HCT116 (cell line): Measurements from ENCODE around the gene ACOT12. TPM values are rescaled to one million over a fixed set of nuclear protein-coding genes. Genes with fewer than 3 reads are reported as not detected.

Experiments
- ATAC-seq: fragments of 200-7000 bp; cut with Tn5 transposase; 2 replicates; pipeline ENCODE4 v1.9.1; 2020; ENCODE audit warnings: mild to moderate bottlenecking, moderate library complexity
- BruUV-seq: library from RNA; stranded (reverse); fragments of 400-500 nt; replicated peaks from 2 replicates; lab custom pipeline; 2021; lab: Mats Ljungman, UMichigan
- CTCF ChIA-PET: fragments of 300-600 bp; sonication (Branson Sonifier 250); formaldehyde crosslinking; loops from one replicate; lab custom pipeline; 2021; ENCODE audit warnings: antibody characterized with exemption; lab: Charles Lee
- POLR2A ChIA-PET: fragments of 300-600, 350-600 bp; sonication (Branson Sonifier 250); formaldehyde crosslinking; loops from one replicate; lab custom pipeline; 2021; ENCODE audit warnings: antibody characterized with exemption; lab: Charles Lee
- RAD21 ChIA-PET, 2 experiments: fragments of 300-600 bp; sonication (Branson Sonifier 250); formaldehyde crosslinking; loops; one replicate each; lab custom pipeline; 2023; ENCODE audit warnings: low total read pairs in 2 of 2; ENCODE audit not compliant: uncharacterized antibody in 2 of 2, unreplicated experiment in 2 of 2, low non-redundant PET in 1 of 2; lab: Charles Lee
- DNase-seq: peaks from one replicate; pipeline ENCODE4 v3.0.0-alpha.2; 2010; ENCODE audit warnings: low read depth, low spot score
- H2AFZ ChIP-seq: fragments of 200-600 bp; shearing (Covaris generic), sonication (generic); 2 replicates; pipeline ENCODE4 v1.6.1; 2017; ENCODE audit warnings: low read depth, mixed run types, mixed read lengths, antibody characterized with exemption, low read length; ENCODE audit not compliant: poor library complexity, severe bottlenecking
- H3K27ac ChIP-seq: 2 replicates; pipeline ENCODE4 v1.5.1; 2012; ENCODE audit warnings: low read depth, low read length
- H3K27me3 ChIP-seq: fragments of 200-600 bp; sonication (generic); 2 replicates; pipeline ENCODE4 v1.6.1; 2016; ENCODE audit warnings: mixed run types, low read length, mixed read lengths; ENCODE audit not compliant: insufficient read depth
- H3K36me3 ChIP-seq, 2 experiments: fragments of 200-500 bp in 1 of 2; fragments of 200-600 bp in 1 of 2; sonication (Bioruptor generic) in 1 of 2; sonication (generic) in 1 of 2; 2 replicates each; pipeline versions ENCODE4 v1.5.1 to v1.6.1; 2014 to 2016; ENCODE audit warnings: low read length in 2 of 2, inconsistent platforms in 1 of 2, mixed read lengths in 1 of 2, mixed run types in 1 of 2; ENCODE audit not compliant: insufficient read depth in 2 of 2, control insufficient read depth in 1 of 2
- H3K4me1 ChIP-seq, 2 experiments: fragments of 200-600 bp in 1 of 2; sonication (generic) in 1 of 2; 2 replicates each; pipeline versions ENCODE4 v1.5.1 to v1.6.1; 2012 to 2017; ENCODE audit warnings: low read length in 2 of 2, inconsistent platforms in 1 of 2, mild to moderate bottlenecking in 1 of 2, mixed read lengths in 1 of 2, mixed run types in 1 of 2, moderate library complexity in 1 of 2; ENCODE audit not compliant: insufficient read depth in 2 of 2, control insufficient read depth in 1 of 2
- H3K4me2 ChIP-seq: fragments of 200-600 bp; sonication (generic); 2 replicates; pipeline ENCODE4 v1.6.1; 2017; ENCODE audit warnings: mixed run types, low read length, mixed read lengths
- H3K4me3 ChIP-seq, 2 experiments: fragments of 200-600 bp in 1 of 2; sonication (generic) in 1 of 2; replicated peaks in 1 of 2; 2 replicates each; pipeline ENCODE4 v1.5.1; 2011 to 2016; ENCODE audit warnings: low read length in 2 of 2, control low read depth in 1 of 2, low read depth in 1 of 2, mild to moderate bottlenecking in 1 of 2, mixed read lengths in 1 of 2, mixed run types in 1 of 2
- H3K79me2 ChIP-seq: fragments of 200-600 bp; sonication (generic); 2 replicates; pipeline ENCODE4 v1.6.1; 2017; ENCODE audit warnings: mild to moderate bottlenecking, mixed run types, low read length, moderate library complexity, mixed read lengths; ENCODE audit not compliant: insufficient read depth
- H3K9ac ChIP-seq: fragments of 200-600 bp; sonication (generic); 2 replicates; pipeline ENCODE4 v1.6.1; 2016; ENCODE audit warnings: low read length, mixed read lengths
- H3K9me2 ChIP-seq: fragments of 200-600 bp; sonication (generic), shearing (Covaris generic); 2 replicates; pipeline ENCODE4 v1.6.1; 2017; ENCODE audit warnings: mixed run types, mild to moderate bottlenecking, moderate library complexity; ENCODE audit not compliant: insufficient read depth
- H3K9me3 ChIP-seq, 2 experiments: fragments of 200-500 bp in 1 of 2; fragments of 200-600 bp in 1 of 2; sonication (Bioruptor generic) in 1 of 2; sonication (generic) in 1 of 2; 2 replicates each; pipeline ENCODE4 v1.6.1; 2014 to 2017; ENCODE audit warnings: low read length in 2 of 2, mixed read lengths in 2 of 2, inconsistent platforms in 1 of 2, low read depth in 1 of 2, mild to moderate bottlenecking in 1 of 2, mixed run types in 1 of 2, moderate library complexity in 1 of 2; ENCODE audit not compliant: control insufficient read depth in 1 of 2, insufficient read depth in 1 of 2
- H4K20me1 ChIP-seq: fragments of 200-600 bp; sonication (generic), shearing (Covaris generic); 2 replicates; pipeline ENCODE4 v1.6.1; 2017; ENCODE audit warnings: mixed run types, mild to moderate bottlenecking, moderate library complexity; ENCODE audit not compliant: insufficient read depth
- CBX3 ChIP-seq: IDR thresholded peaks from 2 replicates; pipeline ENCODE4 v1.6.1; 2012; ENCODE audit warnings: low read depth
- CEBPB ChIP-seq: IDR thresholded peaks from 2 replicates; pipeline ENCODE4 v1.6.1; 2012; ENCODE audit warnings: low read depth
- EZH2 ChIP-seq: fragments of 200-600 bp; sonication (generic); IDR thresholded peaks from 2 replicates; pipeline ENCODE4 v1.6.1; 2017; ENCODE audit warnings: antibody characterized with exemption, mixed run types
- EZH2phosphoT487 ChIP-seq: fragments of 200-600 bp; IDR thresholded peaks from 2 replicates; pipeline ENCODE4 v1.6.1; 2018; ENCODE audit warnings: antibody characterized with exemption, borderline replicate concordance
- FOSL1 ChIP-seq: IDR thresholded peaks from 2 replicates; pipeline ENCODE4 v1.6.1; 2012; ENCODE audit warnings: low read depth
- JUND ChIP-seq: IDR thresholded peaks from 2 replicates; pipeline ENCODE4 v1.6.1; 2012
- POLR2A ChIP-seq: IDR thresholded peaks from 2 replicates; pipeline ENCODE4 v1.7.0; 2011; ENCODE audit warnings: borderline replicate concordance; ENCODE audit not compliant: insufficient read depth, insufficient read length; ENCODE audit errors: extremely low read depth
- SIN3A ChIP-seq: IDR thresholded peaks from 2 replicates; pipeline ENCODE4 v1.6.1; 2012; ENCODE audit warnings: low read depth
- SP1 ChIP-seq: IDR thresholded peaks from 2 replicates; pipeline ENCODE4 v1.6.1; 2012; ENCODE audit warnings: low read depth
- TCF7L2 ChIP-seq: IDR thresholded peaks from 2 replicates; pipeline ENCODE4 v1.7.0; 2011; ENCODE audit warnings: borderline replicate concordance, inconsistent platforms; ENCODE audit not compliant: insufficient read depth, insufficient read length; ENCODE audit errors: extremely low read depth
- YY1 ChIP-seq: IDR thresholded peaks from 2 replicates; pipeline ENCODE4 v1.6.1; 2011; ENCODE audit warnings: low read length, low read depth, moderate library complexity, mild to moderate bottlenecking; ENCODE audit not compliant: insufficient replicate concordance; ENCODE audit errors: extremely low read depth
- ZNF274 ChIP-seq: fragments of 200-500 bp; sonication (Bioruptor generic); IDR thresholded peaks from 2 replicates; pipeline ENCODE4 v1.6.1; 2014; ENCODE audit warnings: mild to moderate bottlenecking, low read depth, low read length, inconsistent platforms
- intact Hi-C: fragments of 100-400 bp; cut with micrococcal nuclease; formaldehyde crosslinking; loops from 2 replicates; pipeline ENCODE4 v1.10.0; 2022
- total RNA-seq: library from RNA; stranded (reverse); gene quantifications from one replicate; pipeline ENCODE4 v1.2.1, GENCODE V29; 2021; ENCODE audit not compliant: unreplicated experiment
- TF ChIP-seq, protein P1 (sequence below), 3 experiments: fragments of 200-600 bp in 1 of 3; sonication (generic) in 1 of 3; IDR thresholded peaks in 2 of 3; conservative IDR thresholded peaks in 1 of 3; 2 replicates each; pipeline ENCODE4 v1.5.1; 2012 to 2017; ENCODE audit warnings: low read depth in 2 of 3, low read length in 2 of 3, antibody characterized with exemption in 1 of 3, borderline replicate concordance in 1 of 3, control low read depth in 1 of 3, mild to moderate bottlenecking in 1 of 3, mixed read lengths in 1 of 3, mixed run types in 1 of 3, moderate library complexity in 1 of 3; ENCODE audit not compliant: insufficient read depth in 1 of 3
- TF ChIP-seq, protein P2 (sequence below): IDR thresholded peaks from 2 replicates; pipeline ENCODE4 v1.6.1; 2012
- TF ChIP-seq, protein P3 (sequence below): IDR thresholded peaks from 2 replicates; pipeline ENCODE4 v1.6.1; 2012
- TF ChIP-seq, protein P4 (sequence below): IDR thresholded peaks from 2 replicates; pipeline ENCODE4 v1.6.1; 2012; ENCODE audit warnings: low read depth
- TF ChIP-seq, protein P5 (sequence below): IDR thresholded peaks from 2 replicates; pipeline ENCODE4 v1.6.1; 2011; ENCODE audit warnings: mild to moderate bottlenecking, low read length, moderate library complexity; ENCODE audit not compliant: insufficient replicate concordance; ENCODE audit errors: extremely low read depth

ACOT12 gene
- total RNA-seq, 1 experiment from 2014 or later, result not detected

DNA sequence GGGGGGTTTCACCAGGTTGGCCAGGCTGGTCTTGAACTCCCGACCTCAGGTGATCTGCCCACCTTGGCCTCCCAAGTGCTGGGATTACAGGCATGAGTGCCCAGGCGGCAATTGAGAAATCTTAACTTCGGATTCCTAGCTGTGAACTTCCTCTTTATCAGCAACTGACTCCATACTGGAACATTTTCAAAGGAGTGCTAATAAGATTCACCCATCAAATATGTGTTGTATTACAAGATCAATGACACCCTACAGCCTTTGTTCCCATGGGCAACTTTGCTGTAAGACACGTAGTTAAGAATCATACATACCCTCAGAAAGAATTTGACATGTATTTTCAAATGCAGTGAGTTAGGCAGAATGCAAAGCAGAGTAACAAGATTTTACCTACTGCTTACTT is 23.1 kb upstream of the ACOT12 start:
- intact Hi-C loops, result no loop called here
- CTCF ChIA-PET, result no interaction called here
- Histone ChIP-seq H3K27ac (no peak overlapping the region), H3K9ac (no peak overlapping the region), H3K4me1 (peaks cover 0 to 34% of the 10 kb centered on the region in 2 experiments; a peak in 2 of 4 replicates), H4K20me1 (no peaks in the 10 kb centered on the region), H3K27me3 (no peaks in the 10 kb centered on the region), H3K4me3 (no peak overlapping the region), H2AFZ (no peak overlapping the region), H3K36me3 (no peaks in the 10 kb centered on the region), H3K9me3 (no peaks in the 10 kb centered on the region), H3K79me2 (no peaks in the 10 kb centered on the region), H3K9me2 (no peaks in the 10 kb centered on the region), H3K4me2 (no peak overlapping the region; the same call in 1 of the 2 replicates)
- RAD21 ChIA-PET, result no interaction called here
- TF ChIP-seq, protein P1, sequence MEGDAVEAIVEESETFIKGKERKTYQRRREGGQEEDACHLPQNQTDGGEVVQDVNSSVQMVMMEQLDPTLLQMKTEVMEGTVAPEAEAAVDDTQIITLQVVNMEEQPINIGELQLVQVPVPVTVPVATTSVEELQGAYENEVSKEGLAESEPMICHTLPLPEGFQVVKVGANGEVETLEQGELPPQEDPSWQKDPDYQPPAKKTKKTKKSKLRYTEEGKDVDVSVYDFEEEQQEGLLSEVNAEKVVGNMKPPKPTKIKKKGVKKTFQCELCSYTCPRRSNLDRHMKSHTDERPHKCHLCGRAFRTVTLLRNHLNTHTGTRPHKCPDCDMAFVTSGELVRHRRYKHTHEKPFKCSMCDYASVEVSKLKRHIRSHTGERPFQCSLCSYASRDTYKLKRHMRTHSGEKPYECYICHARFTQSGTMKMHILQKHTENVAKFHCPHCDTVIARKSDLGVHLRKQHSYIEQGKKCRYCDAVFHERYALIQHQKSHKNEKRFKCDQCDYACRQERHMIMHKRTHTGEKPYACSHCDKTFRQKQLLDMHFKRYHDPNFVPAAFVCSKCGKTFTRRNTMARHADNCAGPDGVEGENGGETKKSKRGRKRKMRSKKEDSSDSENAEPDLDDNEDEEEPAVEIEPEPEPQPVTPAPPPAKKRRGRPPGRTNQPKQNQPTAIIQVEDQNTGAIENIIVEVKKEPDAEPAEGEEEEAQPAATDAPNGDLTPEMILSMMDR (IDR thresholded peaks at IDR 0.05 in 2 of 3, conservative IDR thresholded peaks at IDR 0.05 in 1 of 3; ENCODE audit: borderline replicate concordance in 1 of 3, insufficient read depth in 1 of 3, low read depth in 2 of 3, low read length in 2 of 3), result no peak
- TF ChIP-seq POLR2A (no peak), YY1 (no peak), SIN3A (no peak), EZH2phosphoT487 (no peak), FOSL1 (peak; percentile 41; the same call in 1 of the 2 replicates), EZH2 (no peak), ZNF274 (no peak), CEBPB (peak; percentile 59; the same call in 1 of the 2 replicates), SP1 (peak; percentile 59), CBX3 (no peak), JUND (peak; percentile 38; the same call in 1 of the 2 replicates), TCF7L2 (no peak)
- TF ChIP-seq, protein P2, sequence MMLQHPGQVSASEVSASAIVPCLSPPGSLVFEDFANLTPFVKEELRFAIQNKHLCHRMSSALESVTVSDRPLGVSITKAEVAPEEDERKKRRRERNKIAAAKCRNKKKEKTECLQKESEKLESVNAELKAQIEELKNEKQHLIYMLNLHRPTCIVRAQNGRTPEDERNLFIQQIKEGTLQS, result no peak
- TF ChIP-seq, protein P3, sequence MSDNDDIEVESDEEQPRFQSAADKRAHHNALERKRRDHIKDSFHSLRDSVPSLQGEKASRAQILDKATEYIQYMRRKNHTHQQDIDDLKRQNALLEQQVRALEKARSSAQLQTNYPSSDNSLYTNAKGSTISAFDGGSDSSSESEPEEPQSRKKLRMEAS, result no peak
- TF ChIP-seq, protein P4, sequence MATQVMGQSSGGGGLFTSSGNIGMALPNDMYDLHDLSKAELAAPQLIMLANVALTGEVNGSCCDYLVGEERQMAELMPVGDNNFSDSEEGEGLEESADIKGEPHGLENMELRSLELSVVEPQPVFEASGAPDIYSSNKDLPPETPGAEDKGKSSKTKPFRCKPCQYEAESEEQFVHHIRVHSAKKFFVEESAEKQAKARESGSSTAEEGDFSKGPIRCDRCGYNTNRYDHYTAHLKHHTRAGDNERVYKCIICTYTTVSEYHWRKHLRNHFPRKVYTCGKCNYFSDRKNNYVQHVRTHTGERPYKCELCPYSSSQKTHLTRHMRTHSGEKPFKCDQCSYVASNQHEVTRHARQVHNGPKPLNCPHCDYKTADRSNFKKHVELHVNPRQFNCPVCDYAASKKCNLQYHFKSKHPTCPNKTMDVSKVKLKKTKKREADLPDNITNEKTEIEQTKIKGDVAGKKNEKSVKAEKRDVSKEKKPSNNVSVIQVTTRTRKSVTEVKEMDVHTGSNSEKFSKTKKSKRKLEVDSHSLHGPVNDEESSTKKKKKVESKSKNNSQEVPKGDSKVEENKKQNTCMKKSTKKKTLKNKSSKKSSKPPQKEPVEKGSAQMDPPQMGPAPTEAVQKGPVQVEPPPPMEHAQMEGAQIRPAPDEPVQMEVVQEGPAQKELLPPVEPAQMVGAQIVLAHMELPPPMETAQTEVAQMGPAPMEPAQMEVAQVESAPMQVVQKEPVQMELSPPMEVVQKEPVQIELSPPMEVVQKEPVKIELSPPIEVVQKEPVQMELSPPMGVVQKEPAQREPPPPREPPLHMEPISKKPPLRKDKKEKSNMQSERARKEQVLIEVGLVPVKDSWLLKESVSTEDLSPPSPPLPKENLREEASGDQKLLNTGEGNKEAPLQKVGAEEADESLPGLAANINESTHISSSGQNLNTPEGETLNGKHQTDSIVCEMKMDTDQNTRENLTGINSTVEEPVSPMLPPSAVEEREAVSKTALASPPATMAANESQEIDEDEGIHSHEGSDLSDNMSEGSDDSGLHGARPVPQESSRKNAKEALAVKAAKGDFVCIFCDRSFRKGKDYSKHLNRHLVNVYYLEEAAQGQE, result no peak
- TF ChIP-seq, protein P5, sequence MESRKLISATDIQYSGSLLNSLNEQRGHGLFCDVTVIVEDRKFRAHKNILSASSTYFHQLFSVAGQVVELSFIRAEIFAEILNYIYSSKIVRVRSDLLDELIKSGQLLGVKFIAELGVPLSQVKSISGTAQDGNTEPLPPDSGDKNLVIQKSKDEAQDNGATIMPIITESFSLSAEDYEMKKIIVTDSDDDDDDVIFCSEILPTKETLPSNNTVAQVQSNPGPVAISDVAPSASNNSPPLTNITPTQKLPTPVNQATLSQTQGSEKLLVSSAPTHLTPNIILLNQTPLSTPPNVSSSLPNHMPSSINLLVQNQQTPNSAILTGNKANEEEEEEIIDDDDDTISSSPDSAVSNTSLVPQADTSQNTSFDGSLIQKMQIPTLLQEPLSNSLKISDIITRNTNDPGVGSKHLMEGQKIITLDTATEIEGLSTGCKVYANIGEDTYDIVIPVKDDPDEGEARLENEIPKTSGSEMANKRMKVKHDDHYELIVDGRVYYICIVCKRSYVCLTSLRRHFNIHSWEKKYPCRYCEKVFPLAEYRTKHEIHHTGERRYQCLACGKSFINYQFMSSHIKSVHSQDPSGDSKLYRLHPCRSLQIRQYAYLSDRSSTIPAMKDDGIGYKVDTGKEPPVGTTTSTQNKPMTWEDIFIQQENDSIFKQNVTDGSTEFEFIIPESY, result no peak
- BruUV-seq, result no TSS peak
- ATAC-seq, result peak; percentile 32; the same call in 1 of the 2 replicates
- POLR2A ChIA-PET, result no interaction called here
- peak; percentile 48 for DNase-seq
